Spleen (tissue), 7 donors: Measurements from ENCODE around the gene GLP2R.

Experiments used
- POLR2A ChIP-seq, 3 donors: fragments of 450-650 bp; IDR thresholded peaks; one replicate each; pipeline ENCODE4 v1.5.1; 2017; ENCODE audit warnings: antibody characterized with exemption in 3 of 3, mild to moderate bottlenecking in 1 of 3
- POLR2AphosphoS5 ChIP-seq, 3 donors: sonication (generic); formaldehyde crosslinking; IDR thresholded peaks; one replicate each; pipeline ENCODE4 v1.5.1; 2017; ENCODE audit warnings: antibody characterized with exemption in 3 of 3
- TF ChIP-seq, protein P1 (sequence below), 11 experiments: fragments of 200-600 bp in 7 of 11; fragments of 450-650 bp in 4 of 11; sonication (generic) in 4 of 11; IDR thresholded peaks in 8 of 11; conservative IDR thresholded peaks in 3 of 11; 1 replicate in 7 of 11; 2 replicates in 4 of 11; pipeline versions ENCODE4 v1.4.0 to v1.8.0; 2016 to 2021; ENCODE audit warnings: antibody characterized with exemption in 11 of 11, inconsistent platforms in 4 of 11, mild to moderate bottlenecking in 1 of 11
- donor health status: DM: no; HTN: no; CAD: no; lungs with moderate emphysema.
- donor health status: DM: no; HTN: no; CAD: no.
- donor health status: DM: no; HTN: no; CAD: no.

- TF ChIP-seq, protein P1, sequence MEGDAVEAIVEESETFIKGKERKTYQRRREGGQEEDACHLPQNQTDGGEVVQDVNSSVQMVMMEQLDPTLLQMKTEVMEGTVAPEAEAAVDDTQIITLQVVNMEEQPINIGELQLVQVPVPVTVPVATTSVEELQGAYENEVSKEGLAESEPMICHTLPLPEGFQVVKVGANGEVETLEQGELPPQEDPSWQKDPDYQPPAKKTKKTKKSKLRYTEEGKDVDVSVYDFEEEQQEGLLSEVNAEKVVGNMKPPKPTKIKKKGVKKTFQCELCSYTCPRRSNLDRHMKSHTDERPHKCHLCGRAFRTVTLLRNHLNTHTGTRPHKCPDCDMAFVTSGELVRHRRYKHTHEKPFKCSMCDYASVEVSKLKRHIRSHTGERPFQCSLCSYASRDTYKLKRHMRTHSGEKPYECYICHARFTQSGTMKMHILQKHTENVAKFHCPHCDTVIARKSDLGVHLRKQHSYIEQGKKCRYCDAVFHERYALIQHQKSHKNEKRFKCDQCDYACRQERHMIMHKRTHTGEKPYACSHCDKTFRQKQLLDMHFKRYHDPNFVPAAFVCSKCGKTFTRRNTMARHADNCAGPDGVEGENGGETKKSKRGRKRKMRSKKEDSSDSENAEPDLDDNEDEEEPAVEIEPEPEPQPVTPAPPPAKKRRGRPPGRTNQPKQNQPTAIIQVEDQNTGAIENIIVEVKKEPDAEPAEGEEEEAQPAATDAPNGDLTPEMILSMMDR (IDR thresholded peaks at IDR 0.05 in 8 of 11, conservative IDR thresholded peaks at IDR 0.05 in 3 of 11): no peak
- TF ChIP-seq POLR2AphosphoS5 (IDR thresholded peaks at IDR 0.05): no peak
- TF ChIP-seq POLR2A (IDR thresholded peaks at IDR 0.05): no peak
Observed at GRCh38 chr17:9830711-9831110, 5.0 kb downstream of the GLP2R start.
